ENCODE measurements around the gene MYL5.
"Not testable (repeated sequence)": the region's sequence is repeated elsewhere in the genome, so short reads cannot be mapped to it uniquely, and the experiment has no call there.

Gene MYL5

DNA sequence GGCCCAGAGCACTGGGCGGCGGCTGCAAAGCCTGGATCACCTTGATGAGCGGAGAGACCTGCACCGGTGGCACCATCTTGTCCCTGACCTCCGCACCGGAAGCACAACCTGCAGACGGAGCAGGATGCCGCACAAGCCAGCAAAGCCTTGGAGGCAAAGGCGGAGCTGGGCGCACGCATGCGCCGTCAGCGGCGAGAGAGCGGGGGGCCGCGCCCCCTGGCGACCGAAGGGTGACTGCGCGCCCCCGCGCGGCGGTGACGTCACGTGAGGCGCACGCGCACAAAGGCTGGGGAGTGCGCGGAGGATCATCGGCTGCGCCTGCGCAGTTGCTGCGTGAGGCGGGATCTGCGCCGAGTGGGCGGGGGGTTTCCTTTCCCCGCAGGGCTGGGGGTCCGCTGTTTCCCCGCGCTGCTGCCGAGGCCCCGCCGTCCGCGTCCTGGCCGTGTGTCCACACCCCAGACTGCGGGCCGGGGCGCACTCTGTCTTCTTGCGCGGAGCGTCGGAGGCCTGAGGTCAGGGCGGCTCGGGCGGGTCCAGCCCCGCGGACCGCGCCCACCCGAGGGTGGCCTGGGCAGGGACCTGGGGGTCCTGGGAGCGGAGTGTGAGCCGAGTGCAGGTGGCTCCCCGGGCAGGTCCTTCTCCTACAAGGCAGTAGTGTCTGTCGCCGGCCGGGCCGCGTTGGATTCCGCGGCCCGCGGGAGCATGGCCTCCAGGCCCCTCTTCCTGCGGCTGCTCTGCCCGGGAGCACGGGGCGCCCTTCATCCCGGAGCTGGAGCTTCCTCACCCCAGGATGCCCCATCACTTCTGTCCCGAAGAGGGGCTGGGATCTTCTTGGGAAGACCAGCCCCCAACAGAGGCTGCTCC is at the start of gene MYL5, which contains the start of gene ATP5ME:
Gene MYL5 (plus strand): TSS at position 371 of the 864 bp plus-strand sequence. CDS start 3,485 bp downstream, outside the sequence.
Gene ATP5ME (minus strand): TSS at position 105 of the 864 bp plus-strand sequence. CDS start 29 bp downstream, at position 76.
- peak; percentile 90 for DNase-seq (ENCODE audit: low read depth)

GRCh38 chr4:624705-625590 is 49.4 kb upstream of the MYL5 start, which contains the start of gene PDE6B:
PDE6B (plus strand) TSS chr4:625573; CDS start chr4:625627, 54 bp downstream.
- no peak for DNase-seq (ENCODE audit: low read depth)

DNA sequence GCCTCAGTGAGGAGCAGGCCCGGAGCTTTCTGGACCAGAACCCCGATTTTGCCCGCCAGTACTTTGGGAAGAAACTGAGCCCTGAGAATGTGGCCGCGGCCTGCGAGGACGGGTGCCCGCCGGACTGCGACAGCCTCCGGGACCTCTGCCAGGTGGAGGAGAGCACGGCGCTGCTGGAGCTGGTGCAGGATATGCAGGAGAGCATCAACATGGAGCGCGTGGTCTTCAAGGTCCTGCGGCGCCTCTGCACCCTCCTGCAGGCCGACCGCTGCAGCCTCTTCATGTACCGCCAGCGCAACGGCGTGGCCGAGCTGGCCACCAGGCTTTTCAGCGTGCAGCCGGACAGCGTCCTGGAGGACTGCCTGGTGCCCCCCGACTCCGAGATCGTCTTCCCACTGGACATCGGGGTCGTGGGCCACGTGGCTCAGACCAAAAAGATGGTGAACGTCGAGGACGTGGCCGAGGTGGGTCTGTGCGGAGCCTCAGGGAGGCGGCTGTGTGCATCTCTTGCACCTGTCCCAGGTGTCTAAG is 48.6 kb upstream of the MYL5 start:
- DNase-seq (ENCODE audit: low read depth), result no peak

- DNase-seq (ENCODE audit: low read depth), result no peak
Observed at GRCh38 chr4:626201-627091, 47.9 kb upstream of the MYL5 start.

GRCh38 chr4:627347-628125 is 46.8 kb upstream of the MYL5 start:
- no peak for DNase-seq (ENCODE audit: low read depth)

DNA sequence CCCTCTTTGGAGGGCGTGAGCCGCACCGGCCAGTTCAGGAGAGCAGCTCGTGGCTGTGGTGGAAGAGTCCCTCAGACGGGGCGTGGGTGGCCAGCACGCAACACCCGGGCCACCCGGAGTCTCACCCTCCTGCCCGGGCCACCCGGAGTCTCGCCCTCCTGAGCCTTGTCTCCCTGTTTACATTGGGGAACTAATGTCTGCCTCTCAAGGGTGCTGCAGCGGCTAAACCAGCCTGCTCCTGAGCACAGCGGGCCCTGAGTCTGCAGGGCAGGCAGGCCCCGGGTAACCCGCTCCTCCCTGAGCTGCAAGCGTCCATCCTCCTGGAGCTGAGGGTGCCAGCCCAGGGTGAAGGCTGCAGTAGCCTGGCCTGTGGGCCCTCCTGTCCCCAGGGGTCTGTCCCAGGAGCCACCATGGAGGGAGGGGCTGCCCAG is 46.0 kb upstream of the MYL5 start:
- DNase-seq (ENCODE audit: low read depth), result no peak

DNA sequence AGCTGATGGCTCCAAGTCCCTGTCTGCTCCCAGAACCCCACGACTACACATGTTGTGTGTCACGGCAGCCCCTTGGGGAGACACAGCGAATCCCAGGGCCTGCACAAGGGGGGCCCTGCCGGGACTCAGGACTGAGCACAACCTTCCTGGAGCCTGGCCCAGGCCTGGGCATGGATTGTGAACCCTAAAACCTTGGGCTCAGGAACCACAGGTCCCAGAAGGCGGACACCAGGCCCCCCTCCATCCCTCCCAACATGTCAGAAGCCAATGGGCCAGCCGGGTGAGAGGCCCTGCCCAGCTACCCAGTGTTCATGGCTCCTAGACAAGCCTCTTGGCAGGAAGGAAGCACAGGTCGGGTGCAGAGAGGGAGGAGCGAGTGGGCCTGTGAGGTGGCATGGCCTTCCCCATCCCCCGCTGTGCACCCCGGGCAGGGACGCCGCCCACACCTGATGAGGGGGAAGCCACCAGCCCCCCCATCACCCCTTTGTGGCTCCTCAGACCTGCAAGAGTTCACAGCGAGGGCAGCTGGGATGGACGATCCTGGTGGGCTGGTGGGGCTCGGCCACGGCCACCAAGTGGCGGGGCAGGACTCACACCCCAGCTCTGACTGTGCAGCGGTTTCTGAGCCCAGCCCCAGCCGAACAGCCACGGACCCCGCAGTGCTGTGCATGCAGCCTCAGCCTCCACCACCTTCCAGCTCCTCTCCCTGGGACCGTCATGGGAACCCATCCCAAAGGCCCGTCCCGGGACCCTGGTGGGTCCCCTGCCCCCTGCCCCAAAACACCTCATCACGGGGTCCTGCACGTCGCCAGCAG is 45.3 kb upstream of the MYL5 start:
- DNase-seq (ENCODE audit: low read depth), result no peak

GRCh38 chr4:629636-629914 is 44.8 kb upstream of the MYL5 start:
- no peak for DNase-seq (ENCODE audit: low read depth)

- DNase-seq (ENCODE audit: low read depth), result no peak
Observed at GRCh38 chr4:629915-630641, 44.3 kb upstream of the MYL5 start.

DNA sequence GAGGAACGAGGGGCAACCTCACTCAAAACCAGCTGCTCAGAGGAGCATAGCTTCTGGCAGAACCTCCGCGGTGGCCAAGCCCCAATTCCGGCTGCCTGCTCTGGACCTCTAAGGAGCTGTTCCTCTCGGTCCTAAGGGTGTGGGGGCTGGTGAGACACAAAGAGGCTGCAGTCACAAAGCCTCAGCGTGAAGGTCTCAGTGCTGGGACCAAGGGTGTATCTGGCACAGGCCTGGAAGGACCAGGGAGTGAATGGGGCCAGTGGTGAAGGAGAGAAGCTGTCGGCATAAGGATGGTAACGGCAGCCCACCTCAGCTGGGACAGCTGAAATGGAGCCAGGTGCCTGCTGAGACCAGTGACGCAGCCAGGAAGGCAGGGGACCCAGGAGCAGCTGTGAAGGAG is 43.7 kb upstream of the MYL5 start:
- no peak for DNase-seq (ENCODE audit: low read depth)

- no peak for DNase-seq (ENCODE audit: low read depth)
Observed at GRCh38 chr4:632196-632790, 42.0 kb upstream of the MYL5 start.

GRCh38 chr4:632926-633325 is 41.4 kb upstream of the MYL5 start:
- DNase-seq (ENCODE audit: low read depth), result no peak

DNA sequence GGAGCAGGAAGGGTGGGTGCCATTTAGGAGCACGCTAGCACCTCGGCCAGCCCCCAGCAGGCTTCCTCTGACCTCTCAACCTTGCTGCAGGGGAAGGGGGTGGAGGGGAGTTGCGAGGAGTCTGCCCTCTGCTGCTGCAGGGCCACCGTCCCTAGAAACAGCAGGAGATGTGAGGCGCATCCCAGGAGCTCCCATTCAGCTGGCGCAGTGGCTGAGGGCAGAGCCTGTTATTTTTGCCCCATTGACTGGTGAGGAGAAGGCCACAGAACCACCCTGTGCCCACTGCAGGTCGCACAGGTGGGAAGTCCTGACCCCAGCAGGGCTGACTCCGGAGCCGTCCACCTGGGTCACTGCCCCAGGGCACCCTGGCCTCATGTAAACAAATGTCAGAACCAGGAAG is 40.9 kb upstream of the MYL5 start:
- DNase-seq (ENCODE audit: low read depth), result no peak

DNA sequence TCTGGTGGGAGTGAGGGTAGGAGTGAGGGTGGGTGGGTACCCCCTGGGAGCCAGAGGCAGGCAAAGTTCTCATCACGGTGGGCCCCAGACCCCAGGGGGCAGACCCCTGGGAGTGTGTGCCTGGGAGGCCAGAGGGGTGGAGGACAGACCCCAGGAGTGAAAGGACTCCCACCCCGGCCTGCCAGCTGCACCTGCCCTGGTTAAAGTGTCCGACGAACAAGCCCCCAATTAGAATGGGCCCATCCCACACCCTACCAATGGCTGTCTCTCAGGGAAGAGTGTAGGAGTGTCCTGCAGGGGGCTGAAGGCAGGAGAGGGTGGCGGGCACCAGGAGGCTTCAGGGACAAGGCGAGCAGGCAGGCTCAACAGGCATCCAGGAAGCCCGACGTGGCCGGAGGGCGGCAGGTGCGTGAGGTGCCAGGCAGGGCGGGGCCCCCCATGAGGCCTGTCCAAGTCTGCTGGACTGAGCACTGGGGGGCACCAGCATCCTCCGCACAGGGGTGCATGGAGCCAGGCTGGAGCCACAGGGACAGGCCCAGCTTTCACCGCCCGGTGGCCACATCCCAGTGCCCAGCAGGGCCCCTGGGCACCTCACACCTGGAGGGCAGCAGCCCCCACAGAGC is 40.3 kb upstream of the MYL5 start:
- DNase-seq (ENCODE audit: low read depth), result no peak

- no peak for DNase-seq (ENCODE audit: low read depth)
Observed at GRCh38 chr4:634599-634985, 39.8 kb upstream of the MYL5 start.

DNA sequence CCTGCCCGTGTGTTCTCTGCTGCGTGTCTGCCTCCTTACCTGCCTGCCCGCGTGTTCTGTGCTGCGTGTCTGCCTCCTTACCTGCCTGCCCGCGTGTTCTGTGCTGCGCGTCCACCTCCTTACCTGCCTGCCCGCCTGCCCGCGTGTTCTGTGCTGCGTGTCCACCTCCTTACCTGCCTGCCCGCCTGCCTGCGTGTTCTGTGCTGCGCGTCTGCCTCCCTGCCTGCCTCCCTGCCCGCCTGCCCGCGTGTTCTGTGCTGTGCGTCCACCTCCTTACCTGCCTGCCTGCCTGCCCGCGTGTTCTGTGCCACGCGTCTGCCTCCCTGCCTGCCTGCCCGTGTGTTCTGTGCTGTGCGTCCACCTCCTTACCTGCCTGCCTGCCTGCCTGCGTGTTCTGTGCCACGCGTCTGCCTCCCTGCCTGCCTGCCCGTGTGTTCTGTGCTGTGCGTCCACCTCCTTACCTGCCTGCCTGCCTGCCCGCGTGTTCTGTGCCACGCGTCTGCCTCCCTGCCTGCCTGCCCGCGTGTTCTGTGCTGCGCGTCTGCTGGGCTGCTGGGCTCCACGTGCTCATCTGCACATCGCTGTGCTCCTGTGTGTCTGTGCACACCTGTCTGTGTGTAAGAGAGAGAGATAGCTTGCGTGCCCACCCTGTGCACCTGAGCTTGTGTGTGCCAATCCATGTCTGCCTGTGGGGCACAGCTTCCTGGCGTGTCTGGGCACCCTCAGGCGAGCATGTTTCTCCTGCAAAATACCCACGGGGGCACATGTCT is 39.1 kb upstream of the MYL5 start:
- DNase-seq (ENCODE audit: low read depth), result not testable (repeated sequence)

GRCh38 chr4:635851-636627 is 38.3 kb upstream of the MYL5 start:
- no peak for DNase-seq (ENCODE audit: low read depth)

All from stimulated activated CD8-positive, alpha-beta memory T cell treated with anti-CD3 and anti-CD28 coated beads, Interleukin-7, amount 100 ng/mL, for 24 hours (primary cell).